HG03469 (cell line): ENCODE measurements around the gene BEST1.
"Not testable (repeated sequence)": the region's sequence is repeated elsewhere in the genome, so short reads cannot be mapped to it uniquely, and the experiment has no call there.

Source experiments
- ATAC-seq: cut with Tn5 transposase; IDR thresholded peaks from one replicate; pipeline ENCODE4 v1.9.1; 2021; ENCODE audit warnings: mild to moderate bottlenecking, moderate library complexity, moderate number of reproducible peaks; ENCODE audit not compliant: unreplicated experiment

BEST1 gene

GRCh38 chr11:61963282-61964057 is 13.3 kb downstream of the BEST1 start:
- ATAC-seq: no peak

GRCh38 chr11:61964058-61964665 is 14.0 kb downstream of the BEST1 start:
- ATAC-seq: no peak

- not testable (repeated sequence) for ATAC-seq
Measured at GRCh38 chr11:61964666-61965271, 14.6 kb downstream of the BEST1 start.

GRCh38 chr11:61966734-61967115 is 16.6 kb downstream of the BEST1 start:
- ATAC-seq: no peak

- ATAC-seq: peak; percentile 22
Measured at GRCh38 chr11:61967116-61967923, 17.2 kb downstream of the BEST1 start, which contains the start of gene FTH1. TSS of gene FTH1 (minus strand) at chr11:61967634. CDS start at chr11:61967425, 209 bp downstream.

- ATAC-seq: no peak
Measured at GRCh38 chr11:61967924-61968757, 18.0 kb downstream of the BEST1 start.

- no peak for ATAC-seq
Measured at GRCh38 chr11:61968758-61969390, 18.7 kb downstream of the BEST1 start.

GRCh38 chr11:61969391-61969758 is 19.2 kb downstream of the BEST1 start:
- ATAC-seq: no peak

- no peak for ATAC-seq
Measured at GRCh38 chr11:61969838-61970662, 19.9 kb downstream of the BEST1 start.

GRCh38 chr11:61971248-61972111 is 21.3 kb downstream of the BEST1 start:
- ATAC-seq: no peak

GRCh38 chr11:61972112-61972671 is 22.0 kb downstream of the BEST1 start:
- no peak for ATAC-seq

GRCh38 chr11:61972672-61973475 is 22.7 kb downstream of the BEST1 start:
- no peak for ATAC-seq

- ATAC-seq: no peak
Measured at GRCh38 chr11:61973476-61974162, 23.5 kb downstream of the BEST1 start.

GRCh38 chr11:61974766-61975631 is 24.8 kb downstream of the BEST1 start:
- no peak for ATAC-seq

- ATAC-seq: no peak
Measured at GRCh38 chr11:61975638-61976419, 25.7 kb downstream of the BEST1 start.
